EH (cell line): ENCODE results near the gene ODF2L.

Experiments used
- DNase-seq: peaks from one replicate; pipeline ENCODE4 v3.0.0-alpha.2; 2015; ENCODE audit warnings: low read depth

ODF2L gene

GRCh38 chr1:86395751-86396497 is at the start of gene ODF2L:
Gene ODF2L, minus strand, starts transcription at chr1:86396323. Its CDS starts 9,296 bp downstream, at chr1:86387027.
- DNase-seq: peak; percentile 85

- DNase-seq: peak; percentile 3
Observed at GRCh38 chr1:86445919-86446318, 49.8 kb upstream of the ODF2L start.

- DNase-seq: no peak
Observed at GRCh38 chr1:86441997-86442396, 45.9 kb upstream of the ODF2L start.

- no peak for DNase-seq
Observed at GRCh38 chr1:86441581-86441980, 45.5 kb upstream of the ODF2L start.

- peak; percentile 3 for DNase-seq
Observed at GRCh38 chr1:86436041-86436440, 39.9 kb upstream of the ODF2L start.

GRCh38 chr1:86435327-86435726 is 39.2 kb upstream of the ODF2L start:
- no peak for DNase-seq

- no peak for DNase-seq
Observed at GRCh38 chr1:86434059-86434458, 37.9 kb upstream of the ODF2L start.

- DNase-seq: peak; percentile 16
Observed at GRCh38 chr1:86430376-86430775, 34.3 kb upstream of the ODF2L start.

GRCh38 chr1:86429835-86430234 is 33.7 kb upstream of the ODF2L start:
- DNase-seq: peak; percentile 96

GRCh38 chr1:86429122-86429725 is 33.1 kb upstream of the ODF2L start:
- DNase-seq: peak; percentile 37

GRCh38 chr1:86423873-86424272 is 27.8 kb upstream of the ODF2L start, which contains the start of gene CLCA2:
Gene CLCA2, plus strand, starts transcription at chr1:86424171. Its CDS starts 77 bp downstream, at chr1:86424248.
- DNase-seq: no peak

GRCh38 chr1:86423473-86423872 is 27.4 kb upstream of the ODF2L start:
- no peak for DNase-seq

- no peak for DNase-seq
Observed at GRCh38 chr1:86421601-86422280, 25.6 kb upstream of the ODF2L start.

GRCh38 chr1:86419277-86419903 is 23.3 kb upstream of the ODF2L start:
- DNase-seq: peak; percentile 32

GRCh38 chr1:86416343-86416742 is 20.2 kb upstream of the ODF2L start:
- DNase-seq: no peak

- no peak for DNase-seq
Observed at GRCh38 chr1:86410879-86411278, 14.8 kb upstream of the ODF2L start.

- DNase-seq: peak; percentile 16
Observed at GRCh38 chr1:86409416-86410021, 13.4 kb upstream of the ODF2L start.

- no peak for DNase-seq
Observed at GRCh38 chr1:86396498-86396890, 371 bp upstream of the ODF2L start.

- peak; percentile 75 for DNase-seq
Observed at GRCh38 chr1:86394416-86394815, 1.7 kb downstream of the ODF2L start.

- DNase-seq: no peak
Observed at GRCh38 chr1:86389307-86389706, 6.8 kb downstream of the ODF2L start.

GRCh38 chr1:86388777-86389176 is 7.3 kb downstream of the ODF2L start:
- DNase-seq: peak; percentile 13
